Caco-2 (cell line): Measurements from ENCODE around the gene SLC12A3. TPM values are rescaled to one million over a fixed set of nuclear protein-coding genes. Genes with fewer than 3 reads are reported as not detected.
A peak's percentile ranks its signal among the peaks of the same experiment; 100 is the strongest.

ENCODE experiments used
- BruUV-seq: library from RNA; stranded (reverse); fragments of 400-500 nt; replicated peaks from 2 replicates; lab custom pipeline; 2021; lab: Mats Ljungman, UMichigan
- CTCF ChIA-PET: fragments of 300-600 bp; sonication (Branson Sonifier 250); formaldehyde crosslinking; loops from one replicate; lab custom pipeline; 2022; ENCODE audit warnings: antibody characterized with exemption; lab: Charles Lee
- POLR2A ChIA-PET: fragments of 300-600 bp; sonication (Branson Sonifier 250); formaldehyde crosslinking; loops from one replicate; lab custom pipeline; 2022; ENCODE audit warnings: antibody characterized with exemption; lab: Charles Lee
- DNase-seq, 2 experiments: peaks; one replicate each; pipeline versions ENCODE4 v3.0.0 to v3.0.0-alpha.2; 2020 to 2022
- H3K27me3 ChIP-seq: replicated peaks from 2 replicates; pipeline ENCODE4 v1.6.0; 2011; ENCODE audit warnings: low read length; ENCODE audit not compliant: control insufficient read depth, insufficient read depth
- H3K36me3 ChIP-seq: 2 replicates; pipeline ENCODE4 v1.5.1; 2011; ENCODE audit warnings: low read length; ENCODE audit not compliant: control insufficient read depth, insufficient read depth
- H3K4me1 ChIP-seq: fragments of 250-450 bp; sonication (Bioruptor Pico); 2 replicates; pipeline ENCODE4 v1.5.1; 2020; ENCODE audit warnings: mild to moderate bottlenecking
- H3K4me3 ChIP-seq: 2 replicates; pipeline ENCODE4 v1.5.1; 2011; ENCODE audit warnings: low read depth, mild to moderate bottlenecking, control low read depth, low read length
- H3K9me3 ChIP-seq: fragments of 250-450 bp; sonication (Bioruptor Pico); 2 replicates; pipeline ENCODE4 v1.5.1; 2020; ENCODE audit warnings: mild to moderate bottlenecking, moderate library complexity
- H3K27ac Mint-ChIP-seq: one replicate; pipeline ENCODE4 v1.8.0; 2022; ENCODE audit warnings: mixed read lengths; ENCODE audit not compliant: unreplicated experiment
- H3K27me3 Mint-ChIP-seq: one replicate; pipeline ENCODE4 v1.8.0; 2022; ENCODE audit warnings: mixed read lengths; ENCODE audit not compliant: insufficient read depth, unreplicated experiment
- H3K36me3 Mint-ChIP-seq: one replicate; pipeline ENCODE4 v1.8.0; 2022; ENCODE audit warnings: mild to moderate bottlenecking, mixed read lengths; ENCODE audit not compliant: insufficient read depth, unreplicated experiment
- H3K4me1 Mint-ChIP-seq: one replicate; pipeline ENCODE4 v1.8.0; 2022; ENCODE audit warnings: low read depth, mixed read lengths; ENCODE audit not compliant: unreplicated experiment
- H3K4me3 Mint-ChIP-seq: one replicate; pipeline ENCODE4 v1.8.0; 2022; ENCODE audit warnings: mild to moderate bottlenecking, moderate library complexity, mixed read lengths; ENCODE audit not compliant: unreplicated experiment
- H3K9me3 Mint-ChIP-seq: one replicate; pipeline ENCODE4 v1.8.0; 2022; ENCODE audit warnings: mixed read lengths; ENCODE audit not compliant: unreplicated experiment
- intact Hi-C: fragments of 100-400 bp; cut with micrococcal nuclease; formaldehyde crosslinking; loops from one replicate; pipeline ENCODE4 v1.10.0; 2022; ENCODE audit not compliant: unreplicated experiment
- total RNA-seq: library from RNA; stranded (reverse); gene quantifications from 2 replicates; pipeline ENCODE4 v1.2.3, GENCODE V29; 2022
- TF ChIP-seq, protein P1 (sequence below), 2 experiments: fragments of 200-600 bp in 1 of 2; IDR thresholded peaks; 1 replicate in 1 of 2; 2 replicates in 1 of 2; pipeline versions ENCODE4 v1.5.1 to v1.8.0; 2011 to 2022; ENCODE audit warnings: antibody characterized with exemption in 1 of 2, control low read depth in 1 of 2, inconsistent platforms in 1 of 2, low read depth in 1 of 2, low read length in 1 of 2, mild to moderate bottlenecking in 1 of 2, moderate library complexity in 1 of 2; ENCODE audit not compliant: insufficient read depth in 1 of 2, severe bottlenecking in 1 of 2, unreplicated experiment in 1 of 2

The SLC12A3 gene
- total RNA-seq, 1 experiment from 2014 or later = 0.73 TPM

DNA sequence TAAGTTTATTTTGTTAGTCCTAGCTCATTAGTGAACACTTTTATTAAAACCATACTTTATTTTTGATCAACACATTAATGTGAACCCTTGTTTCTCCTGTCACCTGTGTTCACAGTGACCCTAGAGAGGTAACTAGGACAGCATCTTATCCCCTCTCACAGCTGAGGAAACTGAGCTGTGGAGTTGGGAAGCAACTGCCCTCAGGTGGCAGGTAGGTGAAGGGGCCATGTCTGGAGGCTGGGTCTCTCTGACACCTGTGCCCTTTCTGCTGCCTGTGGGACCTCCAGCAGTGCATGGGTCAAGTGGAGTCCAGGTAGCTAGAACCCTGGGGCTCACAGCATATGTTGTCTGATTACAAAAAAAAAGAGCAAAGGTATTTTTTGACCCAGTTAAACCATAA, 22.9 kb upstream of the SLC12A3 start:
- CTCF ChIA-PET = interaction anchor here (1.0 to 1.2 kb wide), 3 partner anchors 14 to 55 kb away, joined by 3 to 6 read pairs (median 4); no protein-coding TSS in a partner anchor
- H3K36me3 Mint-ChIP-seq = peaks cover 73% of the 10 kb centered on the region
- Histone ChIP-seq H3K27me3 (no peaks in the 10 kb centered on the region), H3K9me3 (no peaks in the 10 kb centered on the region), H3K4me1 (peaks cover 30% of the 10 kb centered on the region), H3K36me3 (peaks cover 10% of the 10 kb centered on the region), H3K4me3 (no peak overlapping the region)
- H3K9me3 Mint-ChIP-seq = no peaks in the 10 kb centered on the region
- DNase-seq = no peak
- TF ChIP-seq, protein P1, sequence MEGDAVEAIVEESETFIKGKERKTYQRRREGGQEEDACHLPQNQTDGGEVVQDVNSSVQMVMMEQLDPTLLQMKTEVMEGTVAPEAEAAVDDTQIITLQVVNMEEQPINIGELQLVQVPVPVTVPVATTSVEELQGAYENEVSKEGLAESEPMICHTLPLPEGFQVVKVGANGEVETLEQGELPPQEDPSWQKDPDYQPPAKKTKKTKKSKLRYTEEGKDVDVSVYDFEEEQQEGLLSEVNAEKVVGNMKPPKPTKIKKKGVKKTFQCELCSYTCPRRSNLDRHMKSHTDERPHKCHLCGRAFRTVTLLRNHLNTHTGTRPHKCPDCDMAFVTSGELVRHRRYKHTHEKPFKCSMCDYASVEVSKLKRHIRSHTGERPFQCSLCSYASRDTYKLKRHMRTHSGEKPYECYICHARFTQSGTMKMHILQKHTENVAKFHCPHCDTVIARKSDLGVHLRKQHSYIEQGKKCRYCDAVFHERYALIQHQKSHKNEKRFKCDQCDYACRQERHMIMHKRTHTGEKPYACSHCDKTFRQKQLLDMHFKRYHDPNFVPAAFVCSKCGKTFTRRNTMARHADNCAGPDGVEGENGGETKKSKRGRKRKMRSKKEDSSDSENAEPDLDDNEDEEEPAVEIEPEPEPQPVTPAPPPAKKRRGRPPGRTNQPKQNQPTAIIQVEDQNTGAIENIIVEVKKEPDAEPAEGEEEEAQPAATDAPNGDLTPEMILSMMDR (IDR thresholded peaks at IDR 0.05; ENCODE audit: insufficient read depth in 1 of 2, low read depth in 1 of 2, low read length in 1 of 2, severe bottlenecking in 1 of 2, unreplicated experiment in 1 of 2) = peak in 1 of 2 experiments; percentile 5
- H3K27me3 Mint-ChIP-seq = no peaks in the 10 kb centered on the region
- POLR2A ChIA-PET = no interaction called here
- peak overlapping the region; percentile 21 for H3K27ac Mint-ChIP-seq
- intact Hi-C loops = no loop called here
- H3K4me3 Mint-ChIP-seq = no peak overlapping the region
- no TSS peak for BruUV-seq
- peaks cover 21% of the 10 kb centered on the region for H3K4me1 Mint-ChIP-seq

GRCh38 chr16:56844056-56844455, 21.0 kb upstream of the SLC12A3 start:
- Mint-ChIP-seq H3K9me3 (no peaks in the 10 kb centered on the region), H3K36me3 (peaks cover 56% of the 10 kb centered on the region), H3K4me1 (peaks cover 26% of the 10 kb centered on the region), H3K27me3 (no peaks in the 10 kb centered on the region), H3K4me3 (no peak overlapping the region), H3K27ac (no peak overlapping the region)
- TF ChIP-seq, protein P1 (IDR thresholded peaks at IDR 0.05; ENCODE audit: insufficient read depth in 1 of 2, low read depth in 1 of 2, low read length in 1 of 2, severe bottlenecking in 1 of 2, unreplicated experiment in 1 of 2) = no peak
- DNase-seq = peak in 1 of 2 experiments; percentile 9
- H3K27me3 ChIP-seq = no peaks in the 10 kb centered on the region
- POLR2A ChIA-PET = no interaction called here
- H3K4me3 ChIP-seq = no peak overlapping the region
- BruUV-seq = no TSS peak
- peaks cover 5% of the 10 kb centered on the region for H3K36me3 ChIP-seq
- peaks cover 28% of the 10 kb centered on the region for H3K4me1 ChIP-seq
- H3K9me3 ChIP-seq = no peaks in the 10 kb centered on the region
- CTCF ChIA-PET = no interaction called here
- intact Hi-C loops = no loop called here

DNA sequence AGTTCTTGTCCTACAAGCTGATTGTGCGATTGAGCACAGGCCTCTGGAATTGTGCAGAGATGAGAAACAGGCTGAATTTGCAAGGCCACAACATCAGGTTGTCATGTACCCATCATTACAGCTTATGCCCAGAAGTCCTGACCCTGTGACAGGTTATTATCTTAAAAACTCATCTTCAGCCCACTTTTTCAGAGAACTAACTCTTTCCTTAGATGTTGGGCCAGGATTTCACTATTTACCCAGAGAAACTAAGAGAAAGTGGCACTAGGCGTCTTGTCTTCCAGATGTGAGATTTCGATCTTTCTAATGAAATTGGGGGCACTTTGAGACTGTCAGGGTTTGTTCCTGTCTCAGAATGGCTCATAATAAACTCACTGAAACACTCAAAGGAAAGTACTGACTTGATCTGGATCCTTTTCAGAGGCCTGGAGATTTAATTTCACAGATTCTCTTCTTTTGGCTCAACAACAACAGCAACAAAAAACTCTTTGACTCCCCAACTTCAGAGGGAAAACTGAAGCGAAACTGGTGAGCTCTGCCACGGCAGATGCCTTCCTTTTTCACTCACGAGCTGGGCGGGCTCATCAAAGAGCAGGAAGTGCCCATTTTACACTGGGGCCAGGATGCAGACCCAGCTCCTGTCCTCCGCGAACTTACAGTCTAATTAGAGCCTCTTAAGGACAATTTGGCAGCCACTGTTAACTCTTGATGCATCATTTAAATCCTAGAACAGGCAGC, 17.7 kb upstream of the SLC12A3 start:
- H3K27ac Mint-ChIP-seq = no peak overlapping the region
- no peaks in the 10 kb centered on the region for H3K27me3 Mint-ChIP-seq
- peak in 1 of 2 experiments; percentile 12 for DNase-seq
- no peak overlapping the region for H3K4me3 Mint-ChIP-seq
- H3K36me3 Mint-ChIP-seq = peaks cover 29% of the 10 kb centered on the region
- intact Hi-C loops = no loop called here
- Histone ChIP-seq H3K9me3 (no peaks in the 10 kb centered on the region), H3K4me1 (peaks cover 45% of the 10 kb centered on the region), H3K4me3 (no peak overlapping the region), H3K27me3 (no peaks in the 10 kb centered on the region), H3K36me3 (peaks cover 3% of the 10 kb centered on the region; the same call in 1 of the 2 replicates)
- no TSS peak for BruUV-seq
- peaks cover 38% of the 10 kb centered on the region for H3K4me1 Mint-ChIP-seq
- ChIA-PET CTCF (no interaction called here), POLR2A (interaction anchor here (1.2 kb wide), 1 partner anchor 86 kb away, joined by 3 read pairs; no protein-coding TSS in a partner anchor)
- TF ChIP-seq, protein P1 (IDR thresholded peaks at IDR 0.05; ENCODE audit: insufficient read depth in 1 of 2, low read depth in 1 of 2, low read length in 1 of 2, severe bottlenecking in 1 of 2, unreplicated experiment in 1 of 2) = no peak
- H3K9me3 Mint-ChIP-seq = no peaks in the 10 kb centered on the region
